GM18951 (cell line): ENCODE measurements around the gene AMIGO3.

ENCODE experiments used
- POLR2A ChIP-seq: IDR thresholded peaks from 4 replicates; pipeline ENCODE4 v1.6.1; 2011; ENCODE audit warnings: mild to moderate bottlenecking; ENCODE audit not compliant: insufficient read length, insufficient read depth; ENCODE audit errors: extremely low read depth
- in situ Hi-C: fragments of 300-500 bp; cut with MboI; formaldehyde crosslinking; loops from one replicate; pipeline ENCODE4 v1.12.0; 2022; ENCODE audit warnings: low sequenced_read_pairs, mixed read lengths, inconsistent platforms; ENCODE audit not compliant: unreplicated experiment

Gene AMIGO3

DNA sequence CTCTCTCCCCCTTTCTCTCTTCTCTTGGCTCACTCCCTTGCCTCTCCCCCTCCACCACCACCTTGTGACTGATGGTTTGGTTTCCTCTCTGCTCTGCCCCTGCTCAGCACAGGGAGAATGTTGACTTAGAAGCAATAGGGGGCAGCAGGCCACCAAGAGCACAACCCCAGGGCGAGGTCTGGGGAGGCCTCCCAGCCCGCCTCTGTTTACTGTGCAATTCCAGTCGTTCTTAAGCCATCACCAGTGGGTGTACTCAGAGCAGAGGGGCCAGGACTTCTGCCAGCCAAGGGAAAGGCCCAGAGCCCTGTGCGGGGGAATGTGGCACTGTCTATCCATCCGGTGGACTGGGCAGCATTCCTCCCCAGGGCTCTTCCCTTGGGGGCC is 51.1 kb downstream of the AMIGO3 start:
- TF ChIP-seq POLR2A = no peak
- in situ Hi-C loops = no loop called here

DNA sequence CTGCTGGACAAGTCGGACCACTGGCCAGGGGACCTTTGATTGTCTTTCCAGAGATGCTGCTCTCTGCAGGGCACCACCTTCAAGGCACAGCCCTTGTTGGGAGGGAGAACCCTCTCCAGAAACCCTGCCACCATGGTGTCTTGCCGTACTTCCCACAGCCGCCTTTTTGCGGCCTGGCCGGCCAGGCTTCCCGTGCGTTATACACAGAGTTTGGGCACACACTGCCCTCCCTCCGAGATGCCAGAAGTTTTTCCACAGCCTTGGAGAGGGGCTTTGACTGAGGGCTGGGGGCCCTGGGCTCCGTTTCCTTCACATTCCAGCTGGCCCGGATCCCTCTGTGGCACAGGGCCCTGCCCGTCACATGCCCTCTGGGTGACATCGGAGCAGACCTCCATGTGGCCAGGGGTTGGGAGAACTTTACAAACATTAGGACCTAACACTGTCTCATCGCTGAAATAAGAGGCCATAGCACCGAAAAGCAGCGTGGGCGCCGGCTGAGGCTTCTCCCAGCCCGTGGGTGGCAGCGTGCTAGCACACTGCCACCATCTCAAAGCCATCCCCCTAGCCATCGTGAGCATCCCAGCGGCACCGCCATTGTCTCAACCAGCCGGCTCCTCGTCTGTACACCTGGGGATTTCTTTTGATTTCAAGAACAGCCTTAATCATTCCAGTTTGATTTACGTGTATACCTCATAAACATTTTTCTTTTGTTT is 51.6 kb downstream of the AMIGO3 start:
- in situ Hi-C loops = no loop called here
- no peak for TF ChIP-seq POLR2A
